MM.1S (cell line): ENCODE data around the gene SNX30.

ENCODE experiments used
- DNase-seq: peaks from one replicate; pipeline ENCODE4 v3.0.0-alpha.2; 2015
- H2AFZ ChIP-seq: fragments of 300-600 bp; sonication (generic); 2 replicates; pipeline ENCODE4 v1.6.0; 2016; ENCODE audit warnings: antibody characterized with exemption, low read length
- H3F3A ChIP-seq: fragments of 300-600 bp; sonication (generic); 2 replicates; pipeline ENCODE4 v1.6.1; 2016; ENCODE audit warnings: mild to moderate bottlenecking, antibody characterized with exemption, low read length, moderate library complexity, mixed read lengths; ENCODE audit not compliant: insufficient read depth
- H3K27ac ChIP-seq: fragments of 300-600 bp; sonication (generic); 2 replicates; pipeline ENCODE4 v1.5.1; 2016; ENCODE audit warnings: mild to moderate bottlenecking, low read length
- H3K27me3 ChIP-seq: fragments of 300-600 bp; sonication (generic); replicated peaks from 2 replicates; pipeline ENCODE4 v1.6.0; 2016; ENCODE audit warnings: low read length; ENCODE audit not compliant: insufficient read depth
- H3K36me3 ChIP-seq: fragments of 300-600 bp; sonication (generic); replicated peaks from 2 replicates; pipeline ENCODE4 v1.6.1; 2016; ENCODE audit warnings: mild to moderate bottlenecking, low read length, mixed read lengths; ENCODE audit not compliant: insufficient read depth
- H3K4me1 ChIP-seq: fragments of 300-600 bp; sonication (generic); 2 replicates; pipeline ENCODE4 v1.6.1; 2016; ENCODE audit warnings: low read length, mixed read lengths
- H3K4me2 ChIP-seq: fragments of 300-600 bp; sonication (generic); 2 replicates; pipeline ENCODE4 v1.6.0; 2016; ENCODE audit warnings: low read depth, low read length
- H3K4me3 ChIP-seq: fragments of 300-600 bp; sonication (generic); 2 replicates; pipeline ENCODE4 v1.5.1; 2016; ENCODE audit warnings: low read length, mixed read lengths
- H3K79me2 ChIP-seq: fragments of 300-600 bp; sonication (generic); 2 replicates; pipeline ENCODE4 v1.6.1; 2016; ENCODE audit warnings: mixed run types, low read length, mixed read lengths
- H3K9ac ChIP-seq: fragments of 300-600 bp; sonication (generic); 2 replicates; pipeline ENCODE4 v1.6.1; 2016; ENCODE audit warnings: low read length, mixed read lengths
- H3K9me2 ChIP-seq: fragments of 300-600 bp; sonication (generic); replicated peaks from 2 replicates; pipeline ENCODE4 v1.6.1; 2016; ENCODE audit warnings: mild to moderate bottlenecking, low read length, mixed read lengths; ENCODE audit not compliant: insufficient read depth
- H3K9me3 ChIP-seq: fragments of 300-600 bp; sonication (generic); replicated peaks from 2 replicates; pipeline ENCODE4 v1.6.1; 2016; ENCODE audit warnings: mild to moderate bottlenecking, low read length, mixed read lengths; ENCODE audit not compliant: insufficient read depth
- H4K20me1 ChIP-seq: fragments of 300-600 bp; sonication (generic); 2 replicates; pipeline ENCODE4 v1.6.1; 2016; ENCODE audit warnings: mild to moderate bottlenecking, low read length, moderate library complexity, mixed read lengths; ENCODE audit not compliant: insufficient read depth
- EZH2 ChIP-seq: fragments of 300-600 bp; sonication (generic); optimal IDR thresholded peaks from 2 replicates; pipeline ENCODE3; 2017; ENCODE audit warnings: low read depth, mild to moderate bottlenecking, antibody characterized with exemption, low read length, mixed read lengths
- EZH2phosphoT487 ChIP-seq: fragments of 300-600 bp; sonication (generic); IDR thresholded peaks from 2 replicates; pipeline ENCODE4 v1.6.1; 2018; ENCODE audit warnings: antibody characterized with exemption, low read length
- TF ChIP-seq, protein P1 (sequence below): fragments of 300-600 bp; sonication (generic); IDR thresholded peaks from 2 replicates; pipeline ENCODE4 v1.5.1; 2016; ENCODE audit warnings: antibody characterized with exemption, low read length, mixed read lengths

SNX30 gene

GRCh38 chr9:112858625-112859147 is 108.1 kb downstream of the SNX30 start:
- Histone ChIP-seq H3K36me3 (no peaks in the 10 kb centered on the region), H3K4me1 (no peaks in the 10 kb centered on the region), H3K4me3 (no peak overlapping the region), H3K27me3 (no peaks in the 10 kb centered on the region), H3K9me2 (no peaks in the 10 kb centered on the region), H3K9me3 (no peaks in the 10 kb centered on the region), H3K4me2 (no peak overlapping the region), H3K27ac (no peak overlapping the region), H3K79me2 (no peaks in the 10 kb centered on the region), H4K20me1 (no peaks in the 10 kb centered on the region; the same call in 1 of the 2 replicates), H3F3A (no peaks in the 10 kb centered on the region), H2AFZ (no peak overlapping the region), H3K9ac (no peak overlapping the region)
- DNase-seq, result no peak
- TF ChIP-seq EZH2phosphoT487, result no peak
- TF ChIP-seq, protein P1, sequence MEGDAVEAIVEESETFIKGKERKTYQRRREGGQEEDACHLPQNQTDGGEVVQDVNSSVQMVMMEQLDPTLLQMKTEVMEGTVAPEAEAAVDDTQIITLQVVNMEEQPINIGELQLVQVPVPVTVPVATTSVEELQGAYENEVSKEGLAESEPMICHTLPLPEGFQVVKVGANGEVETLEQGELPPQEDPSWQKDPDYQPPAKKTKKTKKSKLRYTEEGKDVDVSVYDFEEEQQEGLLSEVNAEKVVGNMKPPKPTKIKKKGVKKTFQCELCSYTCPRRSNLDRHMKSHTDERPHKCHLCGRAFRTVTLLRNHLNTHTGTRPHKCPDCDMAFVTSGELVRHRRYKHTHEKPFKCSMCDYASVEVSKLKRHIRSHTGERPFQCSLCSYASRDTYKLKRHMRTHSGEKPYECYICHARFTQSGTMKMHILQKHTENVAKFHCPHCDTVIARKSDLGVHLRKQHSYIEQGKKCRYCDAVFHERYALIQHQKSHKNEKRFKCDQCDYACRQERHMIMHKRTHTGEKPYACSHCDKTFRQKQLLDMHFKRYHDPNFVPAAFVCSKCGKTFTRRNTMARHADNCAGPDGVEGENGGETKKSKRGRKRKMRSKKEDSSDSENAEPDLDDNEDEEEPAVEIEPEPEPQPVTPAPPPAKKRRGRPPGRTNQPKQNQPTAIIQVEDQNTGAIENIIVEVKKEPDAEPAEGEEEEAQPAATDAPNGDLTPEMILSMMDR, result no peak
- no peak for TF ChIP-seq EZH2

DNA sequence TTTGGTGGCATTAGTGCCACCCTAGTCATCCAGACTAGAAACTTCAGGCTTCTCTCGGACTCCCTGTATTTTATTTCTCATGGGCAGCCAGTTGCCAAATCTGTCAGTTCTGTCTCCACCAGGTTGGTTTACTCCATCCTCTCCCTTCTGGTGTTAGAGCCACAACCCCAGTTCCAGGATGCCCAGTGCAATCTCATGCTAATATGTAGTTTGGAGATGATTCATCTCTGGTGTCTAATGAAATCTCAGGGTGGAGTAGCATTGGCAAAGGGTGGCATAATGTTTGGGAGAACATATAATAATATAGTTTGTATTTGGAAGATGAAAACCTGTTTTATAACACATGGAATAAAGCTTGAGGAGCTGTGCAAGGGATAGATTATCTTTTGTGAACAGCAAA is 109.9 kb downstream of the SNX30 start:
- H3K4me2 ChIP-seq, result no peak overlapping the region
- no peaks in the 10 kb centered on the region for H3K9me2 ChIP-seq
- no peak for TF ChIP-seq EZH2
- TF ChIP-seq EZH2phosphoT487, result no peak
- TF ChIP-seq, protein P1, result no peak
- H3K4me1 ChIP-seq, result no peaks in the 10 kb centered on the region
- no peak overlapping the region for H3K27ac ChIP-seq
- H3F3A ChIP-seq, result no peaks in the 10 kb centered on the region
- no peaks in the 10 kb centered on the region for H3K36me3 ChIP-seq
- no peaks in the 10 kb centered on the region for H3K27me3 ChIP-seq
- H4K20me1 ChIP-seq, result peaks cover 2% of the 10 kb centered on the region; the same call in 1 of the 2 replicates
- DNase-seq, result no peak
- no peak overlapping the region for H3K9ac ChIP-seq
- no peaks in the 10 kb centered on the region for H3K9me3 ChIP-seq
- no peak overlapping the region for H3K4me3 ChIP-seq
- no peaks in the 10 kb centered on the region for H3K79me2 ChIP-seq
- H2AFZ ChIP-seq, result no peak overlapping the region

DNA sequence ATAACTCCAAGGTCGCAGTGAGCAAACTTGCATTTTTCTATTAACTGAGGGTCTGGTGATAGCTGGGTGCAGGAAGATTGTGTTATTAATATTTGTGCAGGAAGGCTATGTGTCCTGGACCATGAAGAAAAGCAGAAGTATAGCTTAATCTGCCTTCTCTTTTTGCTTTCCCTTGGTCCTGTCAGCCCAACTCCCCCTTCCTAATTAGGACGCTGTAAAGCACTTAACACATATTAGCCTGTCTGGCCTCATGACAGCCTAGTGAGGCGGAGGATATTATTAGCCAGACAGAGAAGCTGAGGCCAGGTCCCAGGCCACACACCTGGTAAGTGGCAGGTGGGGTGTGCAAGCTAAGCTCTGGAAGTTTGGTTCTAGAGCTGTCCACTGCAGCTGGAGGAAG is 110.6 kb downstream of the SNX30 start:
- Histone ChIP-seq H3K9me3 (no peaks in the 10 kb centered on the region), H3K27me3 (no peaks in the 10 kb centered on the region), H4K20me1 (peaks cover 2% of the 10 kb centered on the region; the same call in 1 of the 2 replicates), H3K27ac (no peak overlapping the region), H3F3A (no peaks in the 10 kb centered on the region), H3K4me1 (no peaks in the 10 kb centered on the region), H3K79me2 (no peaks in the 10 kb centered on the region), H3K36me3 (no peaks in the 10 kb centered on the region), H3K9ac (no peak overlapping the region), H3K9me2 (no peaks in the 10 kb centered on the region), H3K4me2 (no peak overlapping the region), H2AFZ (no peak overlapping the region), H3K4me3 (no peak overlapping the region)
- no peak for DNase-seq
- TF ChIP-seq, protein P1, result no peak
- TF ChIP-seq EZH2, result no peak
- TF ChIP-seq EZH2phosphoT487, result no peak
